ENCODE data around the gene SLC7A14. TPM values are rescaled to one million over a fixed set of nuclear protein-coding genes. Genes with fewer than 3 reads are reported as not detected.
A peak's percentile ranks its signal among the peaks of the same experiment; 100 is the strongest.

SLC7A14 gene
- total and polyA plus RNA-seq, 2 of the 4 experiments (the other 2 are of a cell fraction): 2.7 to 6.8 TPM

- no peak overlapping the region for H3K4me2 ChIP-seq (ENCODE audit: low read depth, low read length)
- H3K9me3 ChIP-seq (ENCODE audit: control insufficient read depth, insufficient read depth, low read length): no peaks in the 10 kb centered on the region
- POLR2A ChIA-PET (ENCODE audit: unreplicated experiment): no interaction called here
- H3K23ac ChIP-seq (ENCODE audit: low read depth, low read length): no peak overlapping the region
- no peak overlapping the region for H3K4me3 ChIP-seq (ENCODE audit: insufficient read depth, low read depth, low read length)
- H3K36me3 ChIP-seq (ENCODE audit: control insufficient read depth, insufficient read depth, low read length): no peaks in the 10 kb centered on the region
- H3K14ac ChIP-seq (replicated peaks; ENCODE audit: low read depth, low read length): no peak overlapping the region
- no CpG with 5 or more reads among the region's 5 CpGs for WGBS, 2 experiments (ENCODE audit: extremely low coverage in 2 of 2, insufficient read length in 1 of 2)
- no peak overlapping the region for H2BK120ac ChIP-seq (ENCODE audit: low read depth, low read length)
- H2BK15ac ChIP-seq (ENCODE audit: low read depth, low read length): no peak overlapping the region
- CTCF ChIA-PET: no interaction called here
- H3K4ac ChIP-seq (ENCODE audit: low read depth, low read length): no peak overlapping the region
- BruUV-seq (replicated peaks): no TSS peak
- peak overlapping the region; percentile 51; the same call in 1 of the 2 replicates for H4K91ac ChIP-seq (ENCODE audit: insufficient read depth, low read depth, low read length)
- no peak for DNase-seq
- H3K56ac ChIP-seq (ENCODE audit: extremely low read depth, insufficient read depth, low read length): no peak overlapping the region
- H2BK5ac ChIP-seq (ENCODE audit: low read depth, low read length, poor library complexity, severe bottlenecking): no peak overlapping the region
- H3K27ac ChIP-seq (ENCODE audit: insufficient read depth, low read length): no peak overlapping the region
- in situ Hi-C loops (cut with MboI; ENCODE audit: low sequenced_read_pairs): no loop called here
- TF ChIP-seq POLR2A (IDR thresholded peaks at IDR 0.05; ENCODE audit: low read depth, low read length): no peak
- no peak for TF ChIP-seq NFE2L2 (IDR thresholded peaks at IDR 0.05; ENCODE audit: low read depth, low read length)
- TF ChIP-seq MAZ (IDR thresholded peaks at IDR 0.05; ENCODE audit: borderline replicate concordance, low read depth, low read length): no peak
- TF ChIP-seq FOS (IDR thresholded peaks at IDR 0.05; ENCODE audit: low read depth, low read length): no peak
- TF ChIP-seq, protein P1, sequence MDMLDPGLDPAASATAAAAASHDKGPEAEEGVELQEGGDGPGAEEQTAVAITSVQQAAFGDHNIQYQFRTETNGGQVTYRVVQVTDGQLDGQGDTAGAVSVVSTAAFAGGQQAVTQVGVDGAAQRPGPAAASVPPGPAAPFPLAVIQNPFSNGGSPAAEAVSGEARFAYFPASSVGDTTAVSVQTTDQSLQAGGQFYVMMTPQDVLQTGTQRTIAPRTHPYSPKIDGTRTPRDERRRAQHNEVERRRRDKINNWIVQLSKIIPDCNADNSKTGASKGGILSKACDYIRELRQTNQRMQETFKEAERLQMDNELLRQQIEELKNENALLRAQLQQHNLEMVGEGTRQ (IDR thresholded peaks at IDR 0.05; ENCODE audit: low read depth, low read length): no peak
- TF ChIP-seq ELK1 (IDR thresholded peaks at IDR 0.05; ENCODE audit: borderline replicate concordance, low read depth, low read length): no peak
- no peak for TF ChIP-seq RAD21 (IDR thresholded peaks at IDR 0.05; ENCODE audit: low read length)
- no peak for TF ChIP-seq CHD1 (IDR thresholded peaks at IDR 0.05; ENCODE audit: low read depth, low read length)
- TF ChIP-seq, protein P2, sequence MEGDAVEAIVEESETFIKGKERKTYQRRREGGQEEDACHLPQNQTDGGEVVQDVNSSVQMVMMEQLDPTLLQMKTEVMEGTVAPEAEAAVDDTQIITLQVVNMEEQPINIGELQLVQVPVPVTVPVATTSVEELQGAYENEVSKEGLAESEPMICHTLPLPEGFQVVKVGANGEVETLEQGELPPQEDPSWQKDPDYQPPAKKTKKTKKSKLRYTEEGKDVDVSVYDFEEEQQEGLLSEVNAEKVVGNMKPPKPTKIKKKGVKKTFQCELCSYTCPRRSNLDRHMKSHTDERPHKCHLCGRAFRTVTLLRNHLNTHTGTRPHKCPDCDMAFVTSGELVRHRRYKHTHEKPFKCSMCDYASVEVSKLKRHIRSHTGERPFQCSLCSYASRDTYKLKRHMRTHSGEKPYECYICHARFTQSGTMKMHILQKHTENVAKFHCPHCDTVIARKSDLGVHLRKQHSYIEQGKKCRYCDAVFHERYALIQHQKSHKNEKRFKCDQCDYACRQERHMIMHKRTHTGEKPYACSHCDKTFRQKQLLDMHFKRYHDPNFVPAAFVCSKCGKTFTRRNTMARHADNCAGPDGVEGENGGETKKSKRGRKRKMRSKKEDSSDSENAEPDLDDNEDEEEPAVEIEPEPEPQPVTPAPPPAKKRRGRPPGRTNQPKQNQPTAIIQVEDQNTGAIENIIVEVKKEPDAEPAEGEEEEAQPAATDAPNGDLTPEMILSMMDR (conservative IDR thresholded peaks at IDR 0.05; ENCODE audit: low read depth, low read length): no peak
- no peak for TF ChIP-seq SMC3 (IDR thresholded peaks at IDR 0.05; ENCODE audit: low read depth, low read length)
- TF ChIP-seq RFX5 (IDR thresholded peaks at IDR 0.05; ENCODE audit: low read depth, low read length): no peak
- no peak for TF ChIP-seq BHLHE40 (IDR thresholded peaks at IDR 0.05; ENCODE audit: low read depth, low read length)
- no peak for TF ChIP-seq RCOR1 (IDR thresholded peaks at IDR 0.05; ENCODE audit: insufficient replicate concordance, low read length)
- no peak for TF ChIP-seq MXI1 (IDR thresholded peaks at IDR 0.05; ENCODE audit: borderline replicate concordance, low read depth, low read length)
- TF ChIP-seq CEBPB (IDR thresholded peaks at IDR 0.05; ENCODE audit: low read depth, low read length): no peak
- TF ChIP-seq MAFK (IDR thresholded peaks at IDR 0.05; ENCODE audit: low read depth, low read length): no peak
- H2AFZ ChIP-seq (replicated peaks; ENCODE audit: low read length, poor library complexity): no peak overlapping the region
- no peak overlapping the region for H2AK9ac ChIP-seq (replicated peaks; ENCODE audit: low read depth, low read length, poor library complexity)
- no peaks in the 10 kb centered on the region for H3K9me1 ChIP-seq (ENCODE audit: insufficient read depth, low read length)
- H3K79me1 ChIP-seq (ENCODE audit: low read depth in 1 of 2, low read length in 2 of 2): no peaks in the 10 kb centered on the region
- ATAC-seq (ENCODE audit: low read depth): no peak
- no peaks in the 10 kb centered on the region for H3K27me3 ChIP-seq (ENCODE audit: control insufficient read depth, insufficient read depth, low read length)
- no peak overlapping the region for H4K8ac ChIP-seq (ENCODE audit: low read depth in 2 of 2, low read length in 2 of 2)
- H3K4me1 ChIP-seq (ENCODE audit: control insufficient read depth, insufficient read depth, low read length): peaks cover 3% of the 10 kb centered on the region; the same call in 1 of the 2 replicates
- no peak overlapping the region; the same call in 1 of the 2 replicates for H4K5ac ChIP-seq (ENCODE audit: low read depth, low read length)
- dilution Hi-C loops (cut with HindIII; ENCODE audit: low sequenced_read_pairs, unreplicated experiment): no loop called here
- H2BK20ac ChIP-seq (ENCODE audit: low read depth, low read length): peak overlapping the region; percentile 46; the same call in 1 of the 2 replicates
- H3K18ac ChIP-seq (ENCODE audit: low read depth, low read length): no peak overlapping the region
- no peak overlapping the region for H3K9ac ChIP-seq (ENCODE audit: low read depth, low read length)
- intact Hi-C loops (cut with micrococcal nuclease): no loop called here
- H4K20me1 ChIP-seq (ENCODE audit: insufficient read depth, low read length): no peaks in the 10 kb centered on the region
- no peak overlapping the region for H2AK5ac ChIP-seq (ENCODE audit: low read depth, low read length)
Observed at GRCh38 chr3:170508291-170508690, 77.6 kb downstream of the SLC7A14 start.

Measured in IMR-90 (cell line).